Left ventricle myocardium superior (tissue), 1 donor: ENCODE data around the gene PPP3R1. TPM values are rescaled to one million over a fixed set of nuclear protein-coding genes. Genes with fewer than 3 reads are reported as not detected.

Experiments
- ATAC-seq: fragments of 200-7000 bp; cut with Tn5 transposase; one replicate; pipeline ENCODE4 v1.9.1; 2020; ENCODE audit warnings: mild to moderate bottlenecking, moderate library complexity
- DNase-seq: peaks from one replicate; pipeline ENCODE4 v3.0.0-alpha.2; 2020
- intact Hi-C: fragments of 100-400 bp; cut with micrococcal nuclease; formaldehyde crosslinking; loops from one replicate; pipeline ENCODE4 v1.11.0; 2022
- long read RNA-seq: library from polyadenylated mRNA; unstranded; transcript quantifications from one replicate; pipeline ENCODE4 v2.0.0, GENCODE V29; 2021
- total RNA-seq: library from RNA; stranded (reverse); fragmentation: NEBNext Ultra II Directional; extraction: Animal tissue kit (Norgen Biotek cat#: 25700); gene quantifications from one replicate; pipeline ENCODE4 v1.2.1, GENCODE V29; 2021
- donor health status: DM: no; HTN: yes; CAD: no; lungs with severe emphysema.

The PPP3R1 gene, protein sequence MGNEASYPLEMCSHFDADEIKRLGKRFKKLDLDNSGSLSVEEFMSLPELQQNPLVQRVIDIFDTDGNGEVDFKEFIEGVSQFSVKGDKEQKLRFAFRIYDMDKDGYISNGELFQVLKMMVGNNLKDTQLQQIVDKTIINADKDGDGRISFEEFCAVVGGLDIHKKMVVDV
- total RNA-seq, result 38.5 TPM
- long read RNA-seq, partial matches to known transcripts, result 0 of 3 reads
- long read RNA-seq, other reads (novel, unspliced or antisense), result 1 of 3 reads

DNA sequence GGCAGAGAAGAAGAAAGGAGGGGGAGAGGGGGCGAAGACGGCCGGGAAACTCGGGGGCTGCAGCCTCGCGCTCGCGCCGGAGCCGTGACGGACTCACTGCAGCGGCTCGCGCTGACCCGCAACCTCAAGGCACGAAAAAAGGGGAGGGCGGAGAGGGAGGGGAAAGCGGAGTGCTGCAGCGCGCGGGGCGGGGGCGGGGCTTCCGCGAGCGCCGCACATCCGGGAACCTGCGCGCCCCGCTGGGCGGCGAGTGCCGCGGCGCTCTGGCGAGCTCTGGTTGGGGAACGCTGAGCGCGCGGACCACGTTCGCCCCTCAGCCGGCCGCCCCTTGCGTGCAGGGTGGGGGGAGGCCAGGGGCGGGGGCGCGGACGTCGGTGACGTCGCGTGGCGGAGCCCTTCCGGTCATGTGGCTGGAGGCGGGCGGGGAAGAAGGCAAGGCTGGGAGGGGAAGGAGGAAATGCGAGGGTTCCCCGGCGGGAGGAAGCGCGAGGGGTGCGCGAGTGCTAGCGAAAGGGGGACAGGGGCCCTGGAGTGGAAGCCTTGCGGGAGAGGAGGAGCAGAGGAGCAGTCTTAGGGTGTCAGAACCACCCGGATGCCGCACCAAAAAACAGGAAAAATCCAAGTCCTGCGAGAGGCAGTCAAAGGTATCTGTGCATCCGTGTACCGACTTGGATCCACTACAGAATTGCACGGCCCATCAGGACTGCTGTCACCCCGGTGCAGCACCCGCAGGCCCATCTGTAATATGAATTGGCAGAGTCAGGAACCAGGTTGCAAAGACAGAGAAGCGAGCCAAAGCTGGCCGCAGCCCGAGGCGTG lies at the start of gene PPP3R1:
Gene PPP3R1, minus strand, starts transcription at position 133 of the 819 bp plus-strand sequence. CDS start 405 bp downstream, outside the sequence.
- ATAC-seq, result peak; percentile 97
- intact Hi-C loops, result no loop called here
- peak; percentile 97 for DNase-seq

DNA sequence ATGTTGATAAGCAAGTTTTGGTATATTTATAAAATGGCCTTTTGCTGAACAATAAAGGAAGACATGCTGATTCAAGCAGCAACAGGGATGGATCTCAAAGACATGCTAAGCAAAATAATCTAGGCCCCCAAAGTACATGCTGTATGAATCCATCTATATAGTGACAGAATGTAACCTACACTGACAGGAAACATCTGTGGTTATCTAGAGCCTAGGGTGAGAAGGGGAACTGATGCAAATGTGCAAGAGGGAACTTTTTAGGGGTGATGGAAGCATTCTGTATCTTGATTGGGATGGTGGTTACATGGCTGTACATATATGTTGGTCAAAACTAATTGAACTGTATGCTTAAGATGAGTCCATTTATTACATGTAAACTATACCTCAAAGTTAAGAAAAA lies 43.2 kb upstream of the PPP3R1 start:
- DNase-seq (no peak), ATAC-seq (no peak)
- intact Hi-C loops, result no loop called here

DNA sequence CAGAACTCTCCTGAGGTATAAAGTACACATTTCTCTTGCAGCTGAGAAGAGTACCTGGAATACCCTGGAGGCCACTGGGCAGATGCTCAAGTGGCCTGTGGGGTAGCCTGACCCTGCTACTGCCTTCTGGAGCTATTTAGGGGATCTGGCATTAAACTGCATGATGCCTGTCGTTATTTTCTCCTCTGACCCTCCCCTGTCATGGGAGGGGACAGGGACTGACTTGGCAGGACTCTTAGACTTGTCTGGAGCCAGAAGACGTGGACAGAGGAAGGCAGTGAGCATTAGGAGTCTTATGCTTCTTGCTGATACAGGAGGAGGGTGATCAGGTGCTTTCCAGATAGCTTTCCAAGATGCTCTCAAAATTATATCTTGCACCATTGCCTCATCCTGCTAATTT lies 42.6 kb upstream of the PPP3R1 start:
- intact Hi-C loops, result no loop called here
- ATAC-seq (no peak), DNase-seq (no peak)

DNA sequence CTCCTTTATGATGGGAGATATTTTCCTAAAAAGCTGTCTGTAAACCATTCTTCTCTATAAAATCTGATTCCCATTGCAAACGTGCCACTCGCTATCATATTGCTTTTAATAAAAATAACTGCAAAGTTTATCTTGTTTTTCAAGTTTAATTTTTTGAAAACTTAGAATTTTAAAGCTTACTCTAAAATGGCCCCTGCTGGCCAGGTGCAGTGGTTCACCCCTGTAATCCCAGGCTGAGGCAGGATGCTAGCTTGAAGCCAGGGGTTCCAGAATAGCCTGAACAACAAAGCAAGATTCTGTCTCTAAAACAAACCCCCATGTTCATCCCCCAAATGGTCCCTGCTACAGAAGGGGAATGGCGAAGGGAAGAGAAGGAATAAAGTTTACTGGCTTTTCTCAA lies 41.9 kb upstream of the PPP3R1 start:
- intact Hi-C loops, result no loop called here
- no peak for ATAC-seq

DNA sequence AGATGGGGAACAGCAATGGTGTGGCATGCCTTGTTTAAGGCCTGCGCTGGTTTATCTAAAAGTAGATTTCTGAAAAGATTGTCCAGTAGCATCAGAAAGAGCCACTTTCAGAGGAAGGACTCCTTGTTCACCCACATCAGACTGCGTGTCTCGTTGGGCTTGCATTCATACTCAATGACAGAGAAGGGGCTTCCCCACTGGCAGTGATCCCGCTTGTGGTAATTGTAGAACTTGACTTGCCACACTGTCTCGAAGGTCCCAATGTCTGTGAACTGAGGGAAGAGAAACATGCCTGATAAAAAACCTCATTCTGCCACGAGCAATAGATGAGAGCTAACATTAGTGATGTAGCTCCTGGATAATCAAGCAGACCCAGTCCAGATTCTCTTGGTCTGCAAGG lies 41.4 kb upstream of the PPP3R1 start:
- intact Hi-C loops, result no loop called here
- ATAC-seq, result no peak

More for the DNA sequence above, 41.9 kb upstream of the PPP3R1 start:
- no peak for DNase-seq

DNA sequence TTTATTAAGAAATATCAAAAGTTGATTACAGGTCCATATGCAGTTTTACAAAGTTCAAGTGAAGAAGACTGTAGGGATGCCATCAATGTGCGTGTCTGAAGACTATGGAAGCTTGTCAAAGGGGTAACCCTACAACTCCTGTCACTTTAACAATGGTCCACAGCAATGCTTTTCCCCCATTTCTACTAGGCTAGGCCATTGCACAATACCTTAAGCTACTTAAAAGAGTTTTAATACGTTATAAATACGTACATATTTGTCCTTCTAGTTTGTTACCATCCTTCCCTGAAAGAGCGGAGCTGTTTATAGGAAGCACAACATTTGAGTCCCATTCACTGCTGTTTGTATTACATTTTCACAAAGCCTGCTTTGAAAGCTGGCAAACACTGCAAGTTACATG lies 40.7 kb upstream of the PPP3R1 start:
- DNase-seq (no peak), ATAC-seq (no peak)
- intact Hi-C loops, result no loop called here

More for the DNA sequence above, 41.4 kb upstream of the PPP3R1 start:
- no peak for DNase-seq

DNA sequence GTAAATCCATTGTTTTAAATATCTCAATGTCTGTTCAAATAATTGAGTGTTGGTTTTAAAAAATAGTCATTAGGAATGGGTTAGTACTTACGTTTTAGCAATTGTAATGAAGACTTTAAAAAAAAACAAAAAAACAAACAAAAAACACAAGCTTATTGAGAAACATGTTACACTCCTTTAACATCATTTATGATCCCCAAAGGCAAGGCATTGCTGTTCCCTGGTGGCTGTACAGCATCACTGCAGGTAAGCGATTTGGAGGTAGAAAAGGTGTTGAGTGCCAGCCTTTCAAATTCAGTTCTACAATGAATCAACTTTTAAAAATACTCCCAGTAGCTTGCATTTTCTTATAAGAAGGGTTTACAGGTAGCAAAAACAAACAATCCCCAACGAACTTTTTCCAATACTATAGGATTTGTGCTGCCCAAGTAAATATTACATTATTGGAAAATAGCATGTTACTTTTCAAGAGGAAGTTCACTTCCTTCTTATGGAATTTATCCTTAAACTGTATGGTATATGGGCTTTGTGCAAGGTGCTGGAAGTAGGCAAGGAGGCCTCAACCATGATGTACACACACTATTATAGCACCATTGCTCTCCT lies 39.9 kb upstream of the PPP3R1 start:
- no peak for DNase-seq
- ATAC-seq, result peak; percentile 21
- intact Hi-C loops, result no loop called here

DNA sequence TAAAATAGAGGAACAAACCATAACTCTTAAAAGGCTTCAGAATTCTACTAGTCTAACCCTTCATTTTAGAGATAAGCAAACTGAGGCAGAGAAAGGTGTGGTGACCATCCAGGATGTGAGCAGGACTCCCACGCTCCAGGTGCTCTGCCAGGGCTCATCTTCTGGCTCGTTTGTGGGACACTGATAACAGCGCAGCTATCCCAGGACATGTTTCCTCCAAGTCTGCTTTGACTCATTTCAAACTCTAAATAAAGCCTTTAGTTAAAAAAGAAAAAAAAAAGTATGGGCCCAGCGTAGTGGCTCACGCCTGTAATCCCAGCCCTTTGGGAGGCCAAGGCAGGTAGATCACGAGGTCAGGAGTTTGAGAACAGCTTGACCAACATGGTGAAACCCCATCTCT lies 39.0 kb upstream of the PPP3R1 start:
- ATAC-seq (peak; percentile 12), DNase-seq (no peak)
- intact Hi-C loops, result no loop called here

DNA sequence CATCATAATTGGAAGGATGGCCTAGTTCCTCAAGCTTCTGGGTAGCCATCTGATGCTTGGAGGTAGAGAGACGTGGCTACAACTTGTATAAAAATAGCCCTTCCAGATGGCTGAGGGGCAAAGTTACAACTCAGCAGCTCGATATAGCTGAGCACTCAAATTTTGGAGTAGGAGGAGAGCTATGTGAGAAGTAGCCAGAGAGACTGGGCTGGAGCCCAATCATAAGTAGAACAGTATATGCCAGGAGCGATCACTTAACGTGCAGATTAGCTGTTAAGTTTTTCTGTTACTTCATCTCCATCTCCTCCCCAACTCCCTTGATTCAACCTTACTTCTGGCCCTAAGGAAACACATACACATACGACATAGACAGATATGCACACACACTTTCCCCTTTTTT lies 38.6 kb upstream of the PPP3R1 start:
- DNase-seq (no peak), ATAC-seq (peak; percentile 95)
- intact Hi-C loops, result no loop called here

DNA sequence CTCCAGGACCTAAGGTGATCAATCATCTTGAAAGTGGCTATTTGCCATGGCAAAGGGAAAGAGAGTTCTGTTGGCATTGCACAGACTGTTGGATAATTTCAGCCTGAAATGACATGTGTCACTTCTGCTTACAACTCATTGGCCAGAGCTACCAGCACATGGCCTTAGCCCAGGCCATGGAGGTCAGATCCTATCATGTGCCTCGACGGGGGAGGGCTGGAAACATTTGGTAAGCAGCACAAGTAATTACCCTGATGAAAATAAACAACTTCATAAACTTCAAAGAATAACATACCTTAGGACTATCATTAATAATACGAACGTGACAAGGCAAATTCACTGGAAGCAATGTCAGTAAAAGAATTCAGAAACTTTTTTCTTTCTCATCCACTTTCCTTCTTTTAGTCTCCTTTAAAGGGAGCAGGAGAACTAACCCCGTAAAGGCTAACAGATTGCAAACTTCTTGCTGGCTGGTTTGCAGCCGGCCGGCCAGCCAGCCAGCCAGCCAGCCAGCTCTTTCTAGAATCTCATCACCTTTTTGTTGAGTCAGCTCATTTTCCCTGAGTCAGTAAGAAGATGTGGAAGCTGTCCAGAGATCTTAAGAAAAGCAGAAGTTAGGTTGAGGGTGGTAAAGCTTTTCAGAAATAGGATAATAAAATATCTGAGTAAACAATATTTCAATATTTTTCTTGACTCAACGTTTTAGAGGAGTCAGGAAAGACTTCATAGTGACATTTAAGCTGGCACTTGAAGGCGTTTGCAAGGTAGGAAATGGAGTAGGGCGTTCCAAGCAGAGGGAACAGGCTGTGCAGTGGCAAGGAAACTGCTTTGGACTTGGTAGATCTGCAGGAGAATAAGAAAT lies 35.5 kb upstream of the PPP3R1 start:
- ATAC-seq (peak; percentile 44), DNase-seq (peak; percentile 64)
- intact Hi-C loops, result no loop called here

DNA sequence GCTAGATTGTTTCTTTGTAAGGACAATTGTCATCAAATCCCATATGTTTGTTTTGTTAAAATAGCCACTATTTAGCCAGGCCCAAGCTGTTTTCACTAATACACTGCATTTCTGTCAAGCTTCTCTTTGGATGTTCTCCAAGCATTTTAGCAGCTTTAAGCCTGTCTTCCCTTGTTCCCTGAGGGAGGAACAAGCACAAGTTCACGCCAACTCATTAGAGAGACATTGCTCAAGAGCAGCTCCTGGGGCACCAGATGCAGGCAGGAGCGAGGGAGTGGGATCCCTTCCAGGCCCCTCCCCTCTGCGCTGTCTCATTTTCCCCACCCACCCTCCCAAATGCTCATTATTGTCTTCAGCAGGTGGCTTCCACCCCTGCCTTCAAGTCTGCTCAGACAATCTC lies 32.6 kb upstream of the PPP3R1 start:
- DNase-seq (peak; percentile 71), ATAC-seq (peak; percentile 89)
- intact Hi-C loops, result loop anchor here (5.0 kb wide), 1 partner anchor 163 kb away; no protein-coding TSS in a partner anchor

DNA sequence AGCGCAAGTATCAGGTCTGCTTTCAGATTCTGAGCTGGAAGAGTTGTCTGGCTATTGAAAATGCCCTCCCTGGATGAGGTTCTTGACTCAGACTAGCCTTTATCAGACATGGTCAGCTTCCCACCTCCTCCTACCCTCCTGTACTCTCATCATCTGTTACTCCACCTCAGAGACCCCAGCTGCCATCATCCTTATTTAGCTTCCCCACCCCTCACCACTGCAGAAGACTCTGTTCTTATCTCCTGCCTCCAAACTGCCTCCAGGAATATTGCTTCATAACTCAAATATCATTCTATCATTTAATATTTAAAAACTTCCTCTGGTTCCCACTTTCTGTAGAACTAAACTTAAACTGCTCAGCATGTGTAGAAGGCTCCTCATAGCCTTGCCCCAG lies 31.1 kb upstream of the PPP3R1 start:
- ATAC-seq (no peak), DNase-seq (no peak)
- intact Hi-C loops, result loop anchor here (5.0 kb wide), 1 partner anchor 161 kb away; no protein-coding TSS in a partner anchor

DNA sequence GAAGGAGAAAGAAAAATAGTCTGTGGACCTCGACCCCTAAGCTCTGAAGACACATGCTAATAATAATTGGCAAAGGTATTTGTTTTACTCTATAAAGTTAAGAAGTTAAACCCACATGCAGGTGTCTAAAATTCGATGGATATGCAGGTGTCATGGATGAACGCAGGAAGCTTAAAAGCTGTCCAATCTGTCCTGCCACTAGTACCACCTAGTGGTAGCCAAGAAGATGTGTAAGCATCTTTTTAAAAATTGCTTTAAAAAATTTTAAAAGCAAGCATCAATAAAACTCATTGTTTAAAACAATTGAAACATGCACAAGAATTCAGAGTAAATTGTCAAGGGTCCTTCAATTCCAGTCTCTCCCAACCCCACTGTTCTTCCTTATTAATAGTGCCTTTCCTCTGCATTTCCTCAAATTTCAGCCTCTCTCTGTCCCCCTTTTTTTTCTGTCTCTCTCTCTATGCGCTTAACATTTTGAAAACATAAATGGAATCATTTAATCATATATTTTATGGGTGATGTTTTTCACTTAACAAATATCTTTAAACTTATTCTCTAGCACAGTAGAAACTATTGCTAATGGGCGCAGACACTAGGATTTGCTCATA lies 30.6 kb upstream of the PPP3R1 start:
- intact Hi-C loops, result loop anchor here (5.0 kb wide), 1 partner anchor 161 kb away; no protein-coding TSS in a partner anchor
- ATAC-seq (no peak), DNase-seq (no peak)

DNA sequence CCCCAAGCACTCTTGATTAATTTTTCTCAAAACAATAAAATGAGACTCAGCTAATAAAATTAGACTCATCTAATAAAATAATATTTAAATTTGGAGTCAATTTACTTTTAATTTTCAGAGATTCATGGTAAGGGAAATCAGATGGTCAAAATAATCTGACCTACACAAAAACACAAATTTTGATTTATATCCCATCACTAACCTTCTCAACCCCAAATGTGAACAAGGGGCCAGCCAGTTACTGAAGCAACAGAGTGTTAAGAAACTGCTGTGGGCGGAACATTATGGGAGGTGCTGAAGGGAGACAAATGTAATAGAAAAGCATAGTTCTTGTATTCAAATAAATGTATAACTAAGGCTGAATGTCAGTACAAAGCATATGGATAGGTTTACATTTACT lies 28.5 kb upstream of the PPP3R1 start:
- DNase-seq, result no peak
- intact Hi-C loops, result loop anchor here (5.0 kb wide), 1 partner anchor 158 kb away; no protein-coding TSS in a partner anchor

DNA sequence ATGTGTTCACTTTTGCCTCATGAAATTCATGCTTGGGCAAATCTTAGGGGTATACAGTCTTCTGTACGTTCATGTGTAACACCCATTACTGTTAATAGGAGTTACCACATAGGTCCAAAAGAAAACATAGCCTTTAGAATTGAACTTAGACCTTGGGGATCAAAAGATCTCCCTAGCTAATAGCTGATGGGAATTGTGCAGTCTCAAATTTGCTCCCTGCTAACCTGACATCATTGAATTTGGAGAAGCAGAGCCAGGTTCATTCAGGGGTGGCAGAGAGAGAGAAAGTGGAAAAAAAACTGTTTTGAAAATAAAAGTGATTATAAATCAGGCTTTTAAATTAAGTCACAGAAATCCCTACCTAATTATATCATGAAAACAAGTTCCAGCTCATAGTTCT lies 28.0 kb upstream of the PPP3R1 start:
- no peak for DNase-seq
- intact Hi-C loops, result loop anchor here (5.0 kb wide), 1 partner anchor 158 kb away; no protein-coding TSS in a partner anchor
- no peak for ATAC-seq

More for the DNA sequence above, 28.5 kb upstream of the PPP3R1 start:
- ATAC-seq, result no peak

DNA sequence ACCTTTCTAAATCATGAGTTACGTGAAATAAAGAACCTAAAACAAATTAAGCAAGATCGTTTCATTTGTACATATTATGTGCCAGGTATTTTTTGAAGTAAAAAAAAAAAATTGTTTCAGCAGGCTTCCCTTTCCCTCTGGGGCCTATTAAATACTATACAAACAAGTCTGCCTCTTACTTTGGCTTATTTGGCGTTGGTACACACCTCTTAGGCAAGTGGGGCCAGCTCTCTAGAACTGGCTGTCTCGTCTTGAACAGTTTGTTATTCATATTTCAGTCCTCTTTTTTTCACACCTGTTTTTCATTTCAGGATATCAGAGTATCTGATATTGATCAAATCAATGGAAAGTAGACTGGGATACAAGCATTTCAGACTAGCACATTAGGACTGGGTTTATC lies 27.4 kb upstream of the PPP3R1 start:
- ATAC-seq, result no peak
- intact Hi-C loops, result loop anchor here (5.0 kb wide), 1 partner anchor 157 kb away; no protein-coding TSS in a partner anchor
- DNase-seq, result no peak

DNA sequence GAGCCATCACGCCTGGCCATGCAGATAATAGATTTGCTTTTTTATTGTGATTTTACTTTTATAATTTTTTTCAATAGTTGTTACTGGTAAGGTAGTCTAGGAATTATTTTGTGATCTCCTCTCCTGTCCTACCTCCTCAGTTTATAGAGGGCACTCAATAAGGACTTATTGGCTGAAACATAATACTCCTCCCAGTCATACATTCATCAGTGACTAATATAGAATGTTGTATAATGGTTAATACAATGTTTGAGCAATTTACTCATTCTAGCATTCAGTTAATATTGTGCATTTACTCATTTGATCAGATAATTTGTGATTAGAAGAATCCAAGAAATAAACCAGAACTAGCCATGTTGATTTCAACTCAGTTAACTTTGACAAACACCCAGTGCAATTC lies 25.8 kb upstream of the PPP3R1 start:
- ATAC-seq (no peak), DNase-seq (no peak)
- intact Hi-C loops, result no loop called here

DNA sequence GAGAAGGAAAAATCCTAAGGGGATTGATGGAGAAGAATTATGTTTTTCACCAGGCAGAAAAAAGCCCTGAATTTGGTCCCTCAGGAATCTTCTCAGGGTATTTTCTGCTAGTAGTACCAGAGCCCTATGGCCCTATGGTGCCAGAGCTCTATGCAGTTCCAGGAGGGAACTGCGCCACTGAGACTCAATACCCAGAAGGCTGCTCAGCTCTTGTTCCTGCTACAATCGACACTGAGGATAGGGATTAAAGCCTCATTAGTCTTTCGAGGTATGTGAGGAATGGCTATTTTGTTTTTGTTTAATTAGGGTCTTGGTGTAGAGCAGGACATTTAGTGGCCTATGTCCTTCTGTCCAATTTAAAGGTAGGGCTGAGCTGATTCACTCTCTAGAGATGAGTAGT lies 21.7 kb upstream of the PPP3R1 start:
- no peak for ATAC-seq

More for the DNA sequence above, 21.7 kb upstream of the PPP3R1 start:
- no peak for DNase-seq
- intact Hi-C loops, result no loop called here
